Keratinocyte (primary cell): ENCODE measurements around the gene SMARCD2.

Experiments used
- CTCF ChIP-seq, 3 experiments: IDR thresholded peaks in 1 of 3; conservative IDR thresholded peaks in 1 of 3; optimal IDR thresholded peaks in 1 of 3; 2 replicates in 2 of 3; 3 replicates in 1 of 3; pipeline versions ENCODE3 to v1.5.1; 2011; ENCODE audit warnings: low read length in 3 of 3, mild to moderate bottlenecking in 3 of 3, moderate library complexity in 2 of 3, control low read depth in 1 of 3, inconsistent platforms in 1 of 3; ENCODE audit not compliant: insufficient read depth in 2 of 3; ENCODE audit errors: extremely low read depth in 1 of 3
- EZH2 ChIP-seq: IDR thresholded peaks from one replicate; pipeline ENCODE4 v1.6.1; 2012; ENCODE audit warnings: inconsistent platforms, mild to moderate bottlenecking, low read length, moderate library complexity

GRCh38 chr17:63790057-63790456 lies 52.4 kb downstream of the SMARCD2 start:
- no peak for TF ChIP-seq EZH2
- TF ChIP-seq CTCF (optimal IDR thresholded peaks at IDR 0.05 in 1 of 3, IDR thresholded peaks at IDR 0.05 in 1 of 3, conservative IDR thresholded peaks at IDR 0.05 in 1 of 3; ENCODE audit: extremely low read depth in 1 of 3, insufficient read depth in 2 of 3, low read length in 3 of 3) = no peak
